SU-DHL-6 (cell line): ENCODE measurements around the gene ADAMTS14.

Experiments used
- CTCF ChIP-seq: fragments of 200-600 bp; sonication (generic); IDR thresholded peaks from one replicate; pipeline ENCODE4 v1.5.1; 2017; ENCODE audit warnings: antibody characterized with exemption, mild to moderate bottlenecking, low read length, moderate library complexity; ENCODE audit not compliant: insufficient read depth, poor library complexity, severe bottlenecking
- EZH2phosphoT487 ChIP-seq: fragments of 200-600 bp; sonication (generic), shearing (Covaris generic); conservative IDR thresholded peaks from 2 replicates; pipeline ENCODE4 v1.6.1; 2018; ENCODE audit warnings: mild to moderate bottlenecking, antibody characterized with exemption, low read length, moderate library complexity, mixed read lengths

DNA sequence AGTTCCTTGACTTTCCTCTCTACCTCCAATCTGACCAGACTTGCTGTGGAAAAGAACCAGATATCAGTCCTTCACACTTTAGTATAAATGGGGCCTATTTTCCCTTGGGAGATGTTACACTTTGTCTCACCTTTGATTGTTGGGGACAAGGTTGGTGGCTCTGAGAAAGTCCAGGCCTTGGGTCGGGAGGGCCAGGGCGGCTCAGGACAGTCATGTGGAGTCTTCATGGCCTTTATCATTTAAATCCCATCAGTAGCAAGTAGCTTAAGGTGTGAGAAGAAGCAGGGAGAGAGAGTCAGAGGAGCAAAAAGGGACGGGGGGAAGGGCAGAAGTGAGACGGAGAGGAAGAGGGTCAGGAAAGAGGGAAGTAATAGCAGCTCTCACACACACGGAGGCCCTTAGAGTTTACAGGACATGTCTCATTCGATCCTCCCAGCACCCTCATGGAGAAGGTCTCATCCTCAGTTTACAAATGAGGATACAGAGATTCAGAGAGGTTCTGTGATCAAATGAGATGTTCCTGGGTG lies 72.4 kb downstream of the ADAMTS14 start:
- TF ChIP-seq CTCF (no peak), EZH2phosphoT487 (no peak)
